HL-60 (cell line): ENCODE measurements around the gene HOXB6.

ENCODE experiments used
- TF ChIP-seq, protein P1 (sequence below): IDR thresholded peaks from one replicate; pipeline ENCODE4 v1.5.1; 2011; ENCODE audit warnings: low read length, control low read depth, inconsistent platforms; ENCODE audit not compliant: insufficient read depth
- TF ChIP-seq, protein P2 (sequence below): IDR thresholded peaks from 2 replicates; pipeline ENCODE4 v1.6.1; 2012; ENCODE audit warnings: low read depth; ENCODE audit not compliant: insufficient replicate concordance

DNA sequence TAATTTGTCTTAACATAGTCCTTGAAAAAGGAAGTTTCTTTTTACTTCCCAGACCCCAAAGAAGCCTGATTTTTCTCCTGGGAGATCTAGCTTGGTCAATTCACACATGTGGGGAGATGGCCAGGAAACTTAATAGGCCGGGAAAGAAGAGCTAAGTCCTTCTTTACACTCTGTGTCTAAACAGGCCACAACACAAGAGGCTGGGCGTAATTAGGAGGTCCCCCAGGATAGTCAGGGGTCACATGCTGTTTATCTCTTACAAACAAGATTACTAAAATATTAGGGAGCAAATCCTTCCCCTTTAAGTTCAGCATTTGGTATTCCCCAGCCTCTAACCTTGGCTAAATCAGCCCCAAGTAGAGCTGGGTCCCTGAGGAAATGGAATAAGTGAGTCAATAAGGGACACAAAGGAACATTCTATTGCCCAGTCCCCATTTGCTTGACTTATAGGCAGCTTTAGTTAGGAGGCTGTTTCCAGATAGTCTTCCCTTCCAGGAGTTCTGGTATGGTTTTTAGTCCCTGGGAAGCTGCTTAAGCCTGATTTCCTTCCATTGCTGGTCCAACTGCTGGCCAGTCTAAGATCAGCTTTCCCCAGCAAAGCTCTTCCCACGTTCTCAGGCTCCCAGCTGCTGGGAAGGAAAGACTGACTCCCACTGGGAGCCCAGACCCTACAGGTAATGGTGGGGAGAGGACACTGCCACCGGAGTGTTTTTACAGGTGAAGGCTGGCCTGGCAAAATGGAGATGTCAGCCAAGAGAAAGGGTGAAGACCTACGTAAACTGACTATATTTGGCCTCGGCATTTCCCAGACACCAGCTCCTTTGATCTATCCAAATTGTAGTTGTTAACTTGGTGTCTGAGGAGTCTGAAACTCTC, 35.4 kb upstream of the HOXB6 start:
- TF ChIP-seq, protein P1, sequence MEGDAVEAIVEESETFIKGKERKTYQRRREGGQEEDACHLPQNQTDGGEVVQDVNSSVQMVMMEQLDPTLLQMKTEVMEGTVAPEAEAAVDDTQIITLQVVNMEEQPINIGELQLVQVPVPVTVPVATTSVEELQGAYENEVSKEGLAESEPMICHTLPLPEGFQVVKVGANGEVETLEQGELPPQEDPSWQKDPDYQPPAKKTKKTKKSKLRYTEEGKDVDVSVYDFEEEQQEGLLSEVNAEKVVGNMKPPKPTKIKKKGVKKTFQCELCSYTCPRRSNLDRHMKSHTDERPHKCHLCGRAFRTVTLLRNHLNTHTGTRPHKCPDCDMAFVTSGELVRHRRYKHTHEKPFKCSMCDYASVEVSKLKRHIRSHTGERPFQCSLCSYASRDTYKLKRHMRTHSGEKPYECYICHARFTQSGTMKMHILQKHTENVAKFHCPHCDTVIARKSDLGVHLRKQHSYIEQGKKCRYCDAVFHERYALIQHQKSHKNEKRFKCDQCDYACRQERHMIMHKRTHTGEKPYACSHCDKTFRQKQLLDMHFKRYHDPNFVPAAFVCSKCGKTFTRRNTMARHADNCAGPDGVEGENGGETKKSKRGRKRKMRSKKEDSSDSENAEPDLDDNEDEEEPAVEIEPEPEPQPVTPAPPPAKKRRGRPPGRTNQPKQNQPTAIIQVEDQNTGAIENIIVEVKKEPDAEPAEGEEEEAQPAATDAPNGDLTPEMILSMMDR, result no peak
- TF ChIP-seq, protein P2, sequence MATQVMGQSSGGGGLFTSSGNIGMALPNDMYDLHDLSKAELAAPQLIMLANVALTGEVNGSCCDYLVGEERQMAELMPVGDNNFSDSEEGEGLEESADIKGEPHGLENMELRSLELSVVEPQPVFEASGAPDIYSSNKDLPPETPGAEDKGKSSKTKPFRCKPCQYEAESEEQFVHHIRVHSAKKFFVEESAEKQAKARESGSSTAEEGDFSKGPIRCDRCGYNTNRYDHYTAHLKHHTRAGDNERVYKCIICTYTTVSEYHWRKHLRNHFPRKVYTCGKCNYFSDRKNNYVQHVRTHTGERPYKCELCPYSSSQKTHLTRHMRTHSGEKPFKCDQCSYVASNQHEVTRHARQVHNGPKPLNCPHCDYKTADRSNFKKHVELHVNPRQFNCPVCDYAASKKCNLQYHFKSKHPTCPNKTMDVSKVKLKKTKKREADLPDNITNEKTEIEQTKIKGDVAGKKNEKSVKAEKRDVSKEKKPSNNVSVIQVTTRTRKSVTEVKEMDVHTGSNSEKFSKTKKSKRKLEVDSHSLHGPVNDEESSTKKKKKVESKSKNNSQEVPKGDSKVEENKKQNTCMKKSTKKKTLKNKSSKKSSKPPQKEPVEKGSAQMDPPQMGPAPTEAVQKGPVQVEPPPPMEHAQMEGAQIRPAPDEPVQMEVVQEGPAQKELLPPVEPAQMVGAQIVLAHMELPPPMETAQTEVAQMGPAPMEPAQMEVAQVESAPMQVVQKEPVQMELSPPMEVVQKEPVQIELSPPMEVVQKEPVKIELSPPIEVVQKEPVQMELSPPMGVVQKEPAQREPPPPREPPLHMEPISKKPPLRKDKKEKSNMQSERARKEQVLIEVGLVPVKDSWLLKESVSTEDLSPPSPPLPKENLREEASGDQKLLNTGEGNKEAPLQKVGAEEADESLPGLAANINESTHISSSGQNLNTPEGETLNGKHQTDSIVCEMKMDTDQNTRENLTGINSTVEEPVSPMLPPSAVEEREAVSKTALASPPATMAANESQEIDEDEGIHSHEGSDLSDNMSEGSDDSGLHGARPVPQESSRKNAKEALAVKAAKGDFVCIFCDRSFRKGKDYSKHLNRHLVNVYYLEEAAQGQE, result no peak
